Mucosa of rectum (tissue), 2 donors: ENCODE data around the gene ARL14.

ENCODE experiments used
- H3K27ac ChIP-seq, 2 donors: one replicate each; pipeline ENCODE4 v1.7.0; 2013; ENCODE audit warnings: inconsistent platforms in 2 of 2, low read depth in 2 of 2, low read length in 2 of 2
- H3K27me3 ChIP-seq, 2 donors: one replicate each; pipeline ENCODE4 v1.7.0; 2013; ENCODE audit warnings: low read length in 2 of 2; ENCODE audit not compliant: control insufficient read depth in 2 of 2, insufficient read depth in 2 of 2
- H3K36me3 ChIP-seq, 2 donors: one replicate each; pipeline ENCODE4 v1.7.0; 2013; ENCODE audit warnings: low read length in 2 of 2; ENCODE audit not compliant: control insufficient read depth in 2 of 2, insufficient read depth in 2 of 2
- H3K4me1 ChIP-seq, 2 donors: one replicate each; pipeline ENCODE4 v1.7.0; 2013; ENCODE audit warnings: low read length in 2 of 2, mild to moderate bottlenecking in 1 of 2; ENCODE audit not compliant: control insufficient read depth in 2 of 2, insufficient read depth in 2 of 2
- H3K4me3 ChIP-seq, 2 donors: one replicate each; pipeline ENCODE4 v1.7.0; 2013; ENCODE audit warnings: low read length in 2 of 2
- H3K9ac ChIP-seq, 2 donors: one replicate each; pipeline ENCODE4 v1.7.0; 2013; ENCODE audit warnings: low read length in 2 of 2, low read depth in 1 of 2, mild to moderate bottlenecking in 1 of 2
- H3K9me3 ChIP-seq, 2 donors: one replicate each; pipeline ENCODE4 v1.7.0; 2013; ENCODE audit warnings: low read length in 2 of 2; ENCODE audit not compliant: control insufficient read depth in 2 of 2
- donor health status: healthy.
- donor health status: Normal muscosa, but diverticular disease.

ARL14 gene

GRCh38 chr3:160676547-160677303, at the start of gene ARL14:
TSS of gene ARL14 (plus strand) at chr3:160677160. CDS start at chr3:160677347, 187 bp downstream.
- Histone ChIP-seq H3K9me3 (no peaks in the 10 kb centered on the region), H3K9ac (peak within 1 kb of the TSS; percentile 66 to 70), H3K27me3 (no peaks in the 10 kb centered on the region), H3K36me3 (no peaks in the 10 kb centered on the region), H3K4me1 (peaks cover 15 to 29% of the 10 kb centered on the region in 2 donors), H3K27ac (peak within 1 kb of the TSS; percentile 90 to 96), H3K4me3 (peak within 1 kb of the TSS; percentile 73 to 79)

DNA sequence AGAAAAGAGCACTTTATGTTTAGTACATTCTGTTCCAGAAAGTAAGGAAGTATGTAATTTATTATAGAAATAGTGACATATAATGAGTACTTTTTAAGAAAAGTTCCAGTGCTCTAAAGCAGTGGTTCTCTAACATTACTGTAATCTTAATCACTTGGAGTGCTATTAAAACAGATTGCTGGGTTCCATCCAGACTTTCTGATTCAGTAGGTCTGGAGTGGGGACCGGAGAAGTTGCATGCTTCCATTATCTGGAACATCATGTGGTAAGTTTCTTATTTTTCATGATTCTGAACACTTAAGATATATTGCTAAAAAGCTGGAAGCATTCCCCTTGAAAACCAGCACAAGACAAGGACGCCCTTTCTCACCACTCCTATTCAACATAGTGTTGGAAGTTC, 47.5 kb upstream of the ARL14 start:
- Histone ChIP-seq H3K4me3 (no peak overlapping the region), H3K36me3 (no peaks in the 10 kb centered on the region), H3K4me1 (no peaks in the 10 kb centered on the region), H3K9ac (no peak overlapping the region), H3K9me3 (no peaks in the 10 kb centered on the region), H3K27me3 (no peaks in the 10 kb centered on the region), H3K27ac (no peak overlapping the region)

- H3K4me1 ChIP-seq: no peaks in the 10 kb centered on the region
- H3K9ac ChIP-seq: no peak overlapping the region
- no peaks in the 10 kb centered on the region for H3K36me3 ChIP-seq
- H3K27me3 ChIP-seq: no peaks in the 10 kb centered on the region
- no peak overlapping the region for H3K4me3 ChIP-seq
- H3K27ac ChIP-seq: no peak overlapping the region
- no peaks in the 10 kb centered on the region for H3K9me3 ChIP-seq
These were observed 43.4 kb upstream of the ARL14 start for GRCh38 chr3:160633361-160634083.

DNA sequence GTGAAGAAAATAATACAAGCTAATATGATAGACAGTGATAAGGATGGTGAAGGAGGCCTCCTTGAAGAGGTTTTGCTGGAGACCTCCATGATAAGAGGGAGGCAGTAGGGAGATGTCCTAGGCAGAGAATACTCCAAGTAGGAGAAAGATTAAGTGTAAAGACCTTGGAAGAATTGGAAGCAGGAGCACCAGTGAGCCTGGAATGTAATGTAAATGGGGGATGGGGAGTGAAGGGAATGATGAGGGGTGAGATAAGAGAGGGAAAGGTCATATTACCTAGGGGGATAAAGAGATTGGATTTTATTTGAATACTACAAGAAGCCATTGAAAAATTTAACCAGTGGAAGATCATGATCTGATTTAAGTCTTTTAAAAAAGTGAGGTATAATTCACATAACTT, 41.7 kb upstream of the ARL14 start:
- H3K27me3 ChIP-seq: no peaks in the 10 kb centered on the region
- no peak overlapping the region for H3K9ac ChIP-seq
- no peaks in the 10 kb centered on the region for H3K9me3 ChIP-seq
- no peaks in the 10 kb centered on the region for H3K36me3 ChIP-seq
- no peaks in the 10 kb centered on the region for H3K4me1 ChIP-seq
- H3K4me3 ChIP-seq: no peak overlapping the region
- no peak overlapping the region for H3K27ac ChIP-seq

GRCh38 chr3:160637086-160637485, 39.9 kb upstream of the ARL14 start:
- no peaks in the 10 kb centered on the region for H3K9me3 ChIP-seq
- H3K9ac ChIP-seq: no peak overlapping the region

GRCh38 chr3:160638184-160638583, 38.8 kb upstream of the ARL14 start:
- H3K36me3 ChIP-seq: no peaks in the 10 kb centered on the region
- no peak overlapping the region for H3K9ac ChIP-seq
- H3K27ac ChIP-seq: no peak overlapping the region
- no peaks in the 10 kb centered on the region for H3K9me3 ChIP-seq
- no peaks in the 10 kb centered on the region for H3K27me3 ChIP-seq
- H3K4me3 ChIP-seq: no peak overlapping the region
- H3K4me1 ChIP-seq: no peaks in the 10 kb centered on the region

More at GRCh38 chr3:160637086-160637485, 39.9 kb upstream of the ARL14 start:
- H3K36me3 ChIP-seq: no peaks in the 10 kb centered on the region
- no peaks in the 10 kb centered on the region for H3K4me1 ChIP-seq
- no peaks in the 10 kb centered on the region for H3K27me3 ChIP-seq
- H3K4me3 ChIP-seq: no peak overlapping the region
- no peak overlapping the region for H3K27ac ChIP-seq

GRCh38 chr3:160641665-160642309, 35.2 kb upstream of the ARL14 start:
- Histone ChIP-seq H3K4me3 (no peak overlapping the region), H3K27ac (no peak overlapping the region), H3K27me3 (no peaks in the 10 kb centered on the region), H3K36me3 (no peaks in the 10 kb centered on the region), H3K4me1 (no peaks in the 10 kb centered on the region), H3K9me3 (no peaks in the 10 kb centered on the region), H3K9ac (no peak overlapping the region)

DNA sequence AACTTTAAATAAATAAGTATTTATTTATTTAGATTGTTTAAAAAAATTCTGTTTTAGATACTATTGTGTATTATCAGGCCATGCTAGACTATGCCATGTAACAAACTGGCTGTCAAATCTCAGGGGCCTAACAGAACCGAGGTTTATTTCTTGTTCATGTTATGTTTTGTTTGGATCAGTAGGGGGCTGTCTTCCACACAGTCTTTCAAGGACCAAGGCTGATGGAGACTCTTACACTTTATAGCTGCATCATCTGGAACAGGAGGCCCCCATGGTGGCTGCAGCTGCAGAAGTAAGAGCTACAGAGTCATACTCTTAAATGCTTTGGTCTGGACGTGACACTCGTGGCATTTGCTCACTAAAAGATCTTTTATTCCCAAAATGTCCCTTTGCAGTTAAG, 33.0 kb upstream of the ARL14 start:
- Histone ChIP-seq H3K4me1 (no peaks in the 10 kb centered on the region), H3K9me3 (no peaks in the 10 kb centered on the region), H3K36me3 (no peaks in the 10 kb centered on the region), H3K4me3 (no peak overlapping the region), H3K27ac (no peak overlapping the region), H3K9ac (no peak overlapping the region), H3K27me3 (no peaks in the 10 kb centered on the region)

- Histone ChIP-seq H3K4me3 (no peak overlapping the region), H3K27me3 (no peaks in the 10 kb centered on the region), H3K9ac (no peak overlapping the region), H3K27ac (no peak overlapping the region), H3K36me3 (no peaks in the 10 kb centered on the region), H3K4me1 (no peaks in the 10 kb centered on the region), H3K9me3 (no peaks in the 10 kb centered on the region)
These were observed 32.5 kb upstream of the ARL14 start for GRCh38 chr3:160644491-160644890.

DNA sequence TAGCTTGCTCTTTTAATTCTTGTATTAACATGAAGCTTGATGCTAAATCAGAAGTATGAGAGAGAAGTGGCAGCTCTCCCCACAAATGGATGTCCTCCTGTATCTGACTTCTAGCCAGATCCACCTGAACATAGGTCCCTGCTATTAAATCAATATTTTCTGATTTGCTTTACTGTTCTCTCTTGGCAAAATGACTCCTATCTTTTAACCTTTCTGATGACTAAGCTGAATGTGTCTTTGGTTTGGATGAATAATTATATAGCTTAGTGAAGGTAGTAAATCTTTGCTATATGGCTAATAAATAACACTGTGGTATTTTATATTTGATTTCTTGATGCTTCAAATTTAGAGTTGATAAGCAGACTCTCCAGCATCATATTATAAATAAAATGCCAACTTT, 28.3 kb upstream of the ARL14 start:
- Histone ChIP-seq H3K9me3 (no peaks in the 10 kb centered on the region), H3K27me3 (no peaks in the 10 kb centered on the region), H3K4me3 (no peak overlapping the region), H3K4me1 (no peaks in the 10 kb centered on the region), H3K27ac (no peak overlapping the region), H3K36me3 (no peaks in the 10 kb centered on the region), H3K9ac (no peak overlapping the region)
